Measurements from ENCODE around the gene IHH. TPM values are rescaled to one million over a fixed set of nuclear protein-coding genes. Genes with fewer than 3 reads are reported as not detected.
A peak's percentile ranks its signal among the peaks of the same experiment; 100 is the strongest.

IHH gene
- total and polyA plus RNA-seq, 9 of the 15 experiments (the other 6 are each of a cell fraction or from before 2014, with no cell fraction given): 0.07 TPM; not detected in 8

GRCh38 chr2:219104107-219105035, 43.6 kb upstream of the IHH start:
- Histone ChIP-seq H3K4me3 (no peak overlapping the region), H3K4me2 (ENCODE audit: insufficient read depth, low read length) (no peak overlapping the region), H4K20me1 (replicated peaks; ENCODE audit: control insufficient read depth, insufficient read depth, low read length) (no peaks in the 10 kb centered on the region), H3K4me1 (replicated peaks in 1 of 2; ENCODE audit: control insufficient read depth in 2 of 2, insufficient read depth in 2 of 2, low read length in 2 of 2) (peaks cover 0 to 4% of the 10 kb centered on the region in 2 experiments; a peak in 1 of 5 replicates), H3K27me3 (ENCODE audit: control insufficient read depth in 2 of 2, insufficient read depth in 2 of 2, low read length in 2 of 2) (no peaks in the 10 kb centered on the region), H3K36me3 (ENCODE audit: control insufficient read depth, insufficient read depth, low read length) (no peaks in the 10 kb centered on the region), H3K27ac (ENCODE audit: extremely low read depth, low read depth, low read length) (no peak overlapping the region), H3K9ac (ENCODE audit: insufficient read depth in 1 of 2, low read depth in 2 of 2, low read length in 2 of 2) (no peak overlapping the region), H3K79me2 (ENCODE audit: control insufficient read depth, insufficient read depth, low read length) (no peaks in the 10 kb centered on the region), H3K9me1 (ENCODE audit: control insufficient read depth, insufficient read depth, low read length) (no peaks in the 10 kb centered on the region), H3K9me3 (replicated peaks; ENCODE audit: control insufficient read depth, insufficient read depth, low read depth, low read length) (no peaks in the 10 kb centered on the region), H2AFZ (ENCODE audit: low read depth, low read length) (no peak overlapping the region)
- in situ Hi-C loops (cut with MboI) (no loop called here), intact Hi-C loops (cut with micrococcal nuclease) (no loop called here)
- WGBS (ENCODE audit: insufficient coverage, low coverage, missing lambda C conversion rate): 21% methylated on average over 4 of the region's 4 CpGs
- POLR2A ChIA-PET: interaction anchor here (0.9 to 2.0 kb wide), 2 partner anchors 15 to 34 kb away, joined by 3 to 11 read pairs; no protein-coding TSS in a partner anchor
- FAIRE-seq: peak; percentile 73
- peak; percentile 89 for ATAC-seq
- peak; percentile 31 to 59 (median 54) for DNase-seq (ENCODE audit: extremely low read depth in 1 of 4, low spot score in 3 of 4)
- no TSS peak for BruUV-seq (replicated peaks)
- CTCF ChIA-PET (ENCODE audit: low intra/inter-chr PET ratio): interaction anchor here (0.9 kb wide), 1 partner anchor 31 kb away, joined by 8 read pairs; no protein-coding TSS in a partner anchor
- TF ChIP-seq USF1 (CRISPR knock-in tag; IDR thresholded peaks at IDR 0.05) (no peak), POLR3A (IDR thresholded peaks at IDR 0.05; ENCODE audit: borderline replicate concordance, extremely low read depth, insufficient read depth, insufficient read length) (no peak), ZBTB12 (CRISPR knock-in tag; IDR thresholded peaks at IDR 0.05) (no peak), RAD21 (CRISPR knock-in tag; conservative IDR thresholded peaks at IDR 0.05 in 1 of 2, IDR thresholded peaks at IDR 0.05 in 1 of 2) (peak in 1 of 2 experiments; percentile 61; a peak in 2 of 4 replicates), MAZ (CRISPR knock-in tag; conservative IDR thresholded peaks at IDR 0.05 in 1 of 2, IDR thresholded peaks at IDR 0.05 in 1 of 2) (no peak), ATF6 (CRISPR knock-in tag; IDR thresholded peaks at IDR 0.05) (no peak), CBX8 (IDR thresholded peaks at IDR 0.05; ENCODE audit: borderline replicate concordance, extremely low read depth, low read depth, low read length, poor library complexity, severe bottlenecking) (no peak), SIRT6 (IDR thresholded peaks at IDR 0.05; ENCODE audit: low read depth, low read length) (no peak), PKNOX1 (IDR thresholded peaks at IDR 0.05) (0 out of 2 replicates have a peak, but pooled peaks have one; percentile 21), MTA3 (IDR thresholded peaks at IDR 0.05; ENCODE audit: borderline replicate concordance) (no peak)
